Activated effector memory CD4-positive, alpha-beta T cell treated with Interleukin-2 at 50 U/mL for 16 hours (primary cell): Measurements from ENCODE around the gene TNFAIP8L3.
"Not testable (repeated sequence)": the region's sequence is repeated elsewhere in the genome, so short reads cannot be mapped to it uniquely, and the experiment has no call there.

Experiments used
- DNase-seq: peaks from one replicate; pipeline ENCODE4 v3.0.0-alpha.2; 2020

Gene TNFAIP8L3

GRCh38 chr15:51051776-51052175 lies 42.9 kb downstream of the TNFAIP8L3 start:
- no peak for DNase-seq

GRCh38 chr15:51049081-51049480 lies 45.6 kb downstream of the TNFAIP8L3 start:
- DNase-seq: no peak

GRCh38 chr15:51048308-51048707 lies 46.4 kb downstream of the TNFAIP8L3 start:
- DNase-seq: no peak

GRCh38 chr15:51046799-51047449 lies 47.8 kb downstream of the TNFAIP8L3 start:
- DNase-seq: no peak

DNA sequence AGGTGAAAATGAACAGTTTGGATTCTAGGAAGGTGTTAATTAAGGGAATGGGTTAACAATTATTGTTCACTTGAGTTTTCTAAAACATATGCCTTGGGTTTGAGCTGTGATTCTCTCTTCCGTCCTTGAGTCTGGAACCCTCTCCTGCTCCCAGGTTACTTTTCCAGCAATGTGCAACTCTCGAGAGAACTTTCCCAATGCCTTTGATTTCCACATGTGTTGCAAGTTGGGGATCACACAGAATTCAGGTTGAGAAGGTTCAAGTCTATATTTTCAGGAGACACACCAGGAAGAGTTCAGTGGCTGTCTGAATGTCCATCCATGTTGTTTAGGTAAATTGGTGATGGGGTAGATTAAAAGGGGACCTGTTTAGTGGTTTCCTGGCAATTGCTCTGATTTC lies 48.7 kb downstream of the TNFAIP8L3 start:
- DNase-seq: no peak

DNA sequence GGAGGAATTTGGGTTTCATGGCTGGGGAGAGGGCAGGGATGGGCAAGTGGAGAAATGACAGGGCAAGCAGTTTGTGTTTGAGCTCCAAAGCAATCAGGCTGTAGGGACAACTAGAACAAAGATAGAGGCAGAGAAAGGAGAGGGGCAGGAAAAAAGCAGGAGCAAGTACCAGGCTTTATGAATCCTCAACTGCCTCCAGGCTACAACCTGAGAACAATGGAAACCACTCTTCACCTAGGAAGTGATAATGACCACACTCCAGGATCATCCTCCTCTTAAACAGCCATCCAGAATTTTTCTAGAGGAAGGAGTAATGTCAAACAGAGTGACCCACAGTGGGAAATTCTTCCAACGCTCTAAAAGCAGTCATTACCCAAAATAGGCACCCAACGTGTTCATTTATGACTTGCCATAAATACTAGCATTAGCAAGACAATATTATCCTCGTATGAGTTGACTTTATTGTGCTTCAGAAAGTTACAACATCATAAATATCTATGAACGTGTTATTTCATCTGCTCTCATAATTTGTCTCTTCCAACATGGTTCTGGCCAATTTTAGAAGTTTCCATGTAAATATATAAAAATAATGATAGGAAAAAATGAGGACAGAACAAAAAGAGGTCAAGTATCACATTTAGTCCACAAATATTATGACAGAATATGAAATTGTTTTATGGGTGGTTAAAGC lies 50.5 kb downstream of the TNFAIP8L3 start:
- DNase-seq: no peak

DNA sequence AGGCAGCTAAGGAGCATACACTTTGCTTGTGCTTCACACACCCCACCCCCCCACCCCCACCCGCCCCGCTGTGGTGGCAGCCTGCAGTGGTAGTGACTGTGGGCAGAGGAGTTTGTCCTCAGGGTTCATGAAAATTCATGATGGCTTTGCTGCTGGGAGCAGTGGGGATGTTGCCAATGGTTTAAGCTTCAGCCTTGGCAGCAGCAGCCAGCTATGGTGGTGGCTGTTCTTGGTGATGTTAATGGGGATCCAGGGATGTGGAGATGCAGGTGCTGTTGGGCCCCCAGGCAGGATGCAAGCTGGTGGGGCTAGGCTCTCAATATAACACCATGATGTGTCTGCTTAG lies 55.8 kb downstream of the TNFAIP8L3 start:
- no peak for DNase-seq

DNA sequence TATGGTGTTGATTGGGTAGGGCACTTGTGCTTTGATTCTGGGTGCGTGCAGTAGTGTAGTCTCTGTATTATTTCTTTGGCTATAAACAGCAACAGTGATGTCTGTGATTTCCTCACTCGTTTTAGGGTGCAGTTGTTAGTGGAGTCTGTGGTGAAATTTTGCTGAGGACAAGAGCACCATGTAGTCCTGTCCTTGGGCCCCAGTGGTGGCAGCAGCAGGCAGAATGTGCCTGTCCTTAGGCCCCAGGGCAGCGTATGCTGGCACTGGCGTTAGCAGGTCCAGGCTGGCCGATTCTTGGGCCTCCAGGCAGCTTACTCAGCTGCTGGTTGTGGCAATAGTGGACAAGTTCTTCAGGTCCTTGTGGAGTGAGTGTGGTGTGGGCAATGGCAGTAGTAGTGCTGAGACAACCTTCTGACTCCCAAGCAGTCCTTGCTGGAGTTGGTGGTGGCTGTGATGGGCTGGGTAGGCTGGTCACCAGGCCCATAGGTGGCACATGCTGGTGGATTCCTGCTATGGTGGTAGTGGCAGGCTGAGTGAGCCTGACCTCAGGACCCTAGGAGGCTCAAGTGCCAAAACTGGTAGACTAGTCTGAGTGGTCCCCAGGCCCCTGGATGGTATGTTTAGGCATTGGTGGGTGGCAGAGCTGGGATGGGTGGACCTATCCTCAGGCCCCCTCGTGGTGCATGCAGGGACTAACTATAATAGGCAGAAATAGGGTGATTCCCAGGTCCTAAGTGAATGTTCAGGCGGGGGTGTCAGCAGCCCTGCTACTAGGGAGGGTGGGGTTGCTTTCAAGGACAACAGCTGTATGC lies 56.3 kb downstream of the TNFAIP8L3 start:
- DNase-seq: no peak

- DNase-seq: not testable (repeated sequence)
Measured at GRCh38 chr15:51037474-51037873, 57.2 kb downstream of the TNFAIP8L3 start.

- DNase-seq: no peak
Measured at GRCh38 chr15:51030649-51031316, 63.9 kb downstream of the TNFAIP8L3 start.

DNA sequence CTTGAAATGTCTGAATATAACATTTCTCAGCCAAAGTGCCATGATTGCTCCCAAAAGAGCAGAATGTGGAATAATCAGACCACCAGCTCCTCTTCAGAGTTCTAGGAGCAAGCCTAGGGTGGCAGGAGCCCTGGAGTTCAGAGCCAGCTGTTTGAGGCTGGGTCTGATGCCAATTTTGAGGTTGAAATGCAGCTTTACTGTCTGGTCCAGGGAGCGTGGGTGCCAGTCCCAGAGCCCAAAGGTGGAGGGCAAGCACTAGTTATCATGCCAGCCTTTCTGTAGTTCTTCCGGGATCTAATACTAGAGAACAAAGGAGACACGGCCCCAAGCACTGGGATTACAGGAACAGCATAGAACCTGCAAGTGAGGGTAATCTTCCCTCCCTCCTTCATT lies 69.3 kb downstream of the TNFAIP8L3 start:
- DNase-seq: no peak

- DNase-seq: no peak
Measured at GRCh38 chr15:51024735-51025453, 69.8 kb downstream of the TNFAIP8L3 start.

- no peak for DNase-seq
Measured at GRCh38 chr15:51023499-51023898, 71.2 kb downstream of the TNFAIP8L3 start.

- no peak for DNase-seq
Measured at GRCh38 chr15:51022206-51022605, 72.5 kb downstream of the TNFAIP8L3 start.

DNA sequence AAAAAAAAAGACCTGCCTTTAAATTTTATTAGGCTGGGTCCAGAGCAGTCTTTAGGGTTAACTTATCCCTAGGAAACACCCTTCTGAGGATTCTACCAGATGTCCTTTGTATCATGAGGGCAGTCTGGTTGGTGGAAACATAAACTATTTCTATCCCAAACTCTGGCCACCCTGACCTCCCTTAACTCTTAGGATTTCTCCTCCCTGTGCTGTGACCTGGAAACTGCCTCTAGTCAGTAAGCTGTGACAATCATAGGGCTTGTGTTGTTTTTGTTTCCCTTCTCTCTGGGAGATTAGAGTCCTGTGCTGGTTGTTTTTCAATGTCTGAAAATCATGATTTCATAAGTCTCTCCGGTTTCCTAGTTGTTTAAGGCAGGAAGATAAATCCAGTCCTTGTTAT lies 78.1 kb downstream of the TNFAIP8L3 start:
- DNase-seq: no peak

DNA sequence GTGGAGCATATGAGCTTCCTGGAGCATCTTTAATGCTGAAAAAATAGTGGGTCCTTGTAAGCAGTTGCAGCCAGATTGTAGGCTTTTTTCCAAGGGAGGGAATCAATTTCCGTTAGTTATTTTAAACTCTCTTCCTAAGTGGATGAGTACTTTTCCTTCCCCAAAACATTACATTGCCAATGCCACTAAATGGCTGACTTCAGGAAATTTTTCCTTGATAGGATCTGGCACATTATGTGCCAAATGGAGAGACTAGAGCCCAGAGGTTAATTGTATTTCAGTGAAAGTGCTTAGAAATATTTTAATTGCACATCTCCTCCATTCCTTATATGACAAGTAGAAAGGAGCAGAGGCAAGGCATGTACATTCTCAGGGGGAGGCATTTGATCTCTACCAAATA lies 83.5 kb downstream of the TNFAIP8L3 start:
- no peak for DNase-seq

GRCh38 chr15:51007131-51007666 lies 87.5 kb downstream of the TNFAIP8L3 start:
- no peak for DNase-seq
